H1 (cell line): ENCODE measurements around the gene PPP1R15B. TPM values are rescaled to one million over a fixed set of nuclear protein-coding genes. Genes with fewer than 3 reads are reported as not detected.

ENCODE experiments used
- CTCF ChIA-PET: fragments of 300-600 bp; sonication (Branson Sonifier 250); formaldehyde crosslinking; loops from one replicate; lab custom pipeline; 2021; ENCODE audit not compliant: partially characterized antibody; lab: Charles Lee
- POLR2A ChIA-PET: fragments of 300-600 bp; sonication (Branson Sonifier 250); formaldehyde crosslinking; loops from one replicate; lab custom pipeline; 2021; ENCODE audit warnings: inconsistent platforms; ENCODE audit not compliant: partially characterized antibody; lab: Charles Lee
- DNase-seq, 2 experiments: peaks; one replicate each; pipeline versions ENCODE4 v3.0.0 to v3.0.0-alpha.2; 2010 to 2022; ENCODE audit warnings: low spot score in 2 of 2, low read depth in 1 of 2, mixed read lengths in 1 of 2
- FAIRE-seq: peaks from 2 replicates; lab custom pipeline; 2011; peaks lifted over from hg19 to GRCh38; lab: Jason Lieb, UNC
- H2AFZ ChIP-seq: 2 replicates; pipeline ENCODE4 v1.8.1; 2012; ENCODE audit warnings: low read length, inconsistent platforms
- H2AK5ac ChIP-seq: 2 replicates; pipeline ENCODE4 v1.6.1; 2013; ENCODE audit warnings: low read depth, low read length
- H2BK120ac ChIP-seq: replicated peaks from 2 replicates; pipeline ENCODE3; 2013; ENCODE audit warnings: low read depth, low read length, inconsistent platforms
- H2BK12ac ChIP-seq: 2 replicates; pipeline ENCODE4 v1.6.1; 2013; ENCODE audit warnings: low read depth, low read length
- H2BK15ac ChIP-seq: 2 replicates; pipeline ENCODE4 v1.6.1; 2013; ENCODE audit warnings: low read length
- H2BK20ac ChIP-seq: 2 replicates; pipeline ENCODE4 v1.6.1; 2013; ENCODE audit warnings: low read length
- H2BK5ac ChIP-seq: 2 replicates; pipeline ENCODE4 v1.6.1; 2013; ENCODE audit warnings: low read depth, low read length
- H3K14ac ChIP-seq: 2 replicates; pipeline ENCODE4 v1.6.1; 2013; ENCODE audit warnings: inconsistent platforms; ENCODE audit not compliant: insufficient read length
- H3K18ac ChIP-seq: 2 replicates; pipeline ENCODE4 v1.6.1; 2013; ENCODE audit warnings: low read length; ENCODE audit errors: extremely low read depth
- H3K23ac ChIP-seq: 2 replicates; pipeline ENCODE4 v1.6.1; 2013; ENCODE audit warnings: inconsistent platforms; ENCODE audit not compliant: insufficient read length
- H3K23me2 ChIP-seq: 2 replicates; pipeline ENCODE4 v1.6.1; 2013; ENCODE audit warnings: low read depth, low read length
- H3K27ac ChIP-seq: 2 replicates; pipeline ENCODE4 v1.6.1; 2011; ENCODE audit warnings: low read depth, low read length, inconsistent platforms
- H3K27me3 ChIP-seq, 4 experiments: replicated peaks in 1 of 4; 1 replicate in 1 of 4; 2 replicates in 3 of 4; pipeline versions ENCODE4 v1.6.1 to v1.8.1; 2011 to 2013; ENCODE audit warnings: low read length in 3 of 4, mild to moderate bottlenecking in 3 of 4, inconsistent platforms in 2 of 4, mixed read lengths in 2 of 4, moderate library complexity in 1 of 4; ENCODE audit not compliant: control insufficient read depth in 3 of 4, insufficient read depth in 3 of 4; ENCODE audit errors: extremely low read depth in 1 of 4
- H3K36me3 ChIP-seq, 4 experiments: 2 replicates each; pipeline versions ENCODE4 v1.6.1 to v1.8.1; 2011 to 2013; ENCODE audit warnings: mild to moderate bottlenecking in 4 of 4, low read length in 3 of 4, moderate library complexity in 2 of 4, control low read depth in 1 of 4, inconsistent platforms in 1 of 4; ENCODE audit not compliant: insufficient read depth in 4 of 4, control insufficient read depth in 2 of 4
- H3K4ac ChIP-seq: replicated peaks from 2 replicates; pipeline ENCODE3; 2013; ENCODE audit warnings: low read length, low read depth, mixed read lengths, inconsistent platforms; ENCODE audit not compliant: insufficient read length
- H3K4me1 ChIP-seq, 4 experiments: replicated peaks in 1 of 4; 1 replicate in 1 of 4; 2 replicates in 3 of 4; pipeline versions ENCODE4 v1.6.1 to v1.8.1; 2011 to 2013; ENCODE audit warnings: low read length in 3 of 4, inconsistent platforms in 2 of 4, mixed read lengths in 1 of 4; ENCODE audit not compliant: insufficient read depth in 4 of 4, control insufficient read depth in 3 of 4
- H3K4me2 ChIP-seq, 2 experiments: 2 replicates each; pipeline versions ENCODE4 v1.6.1 to v1.8.1; 2011 to 2013; ENCODE audit warnings: low read depth in 2 of 2, low read length in 2 of 2, control low read depth in 1 of 2, inconsistent platforms in 1 of 2, mild to moderate bottlenecking in 1 of 2; ENCODE audit not compliant: insufficient read depth in 1 of 2
- H3K4me3 ChIP-seq, 4 experiments: fragments of 200-600, 300-600 bp in 1 of 4; sonication (generic), shearing (Covaris generic), sonication (Bioruptor Twin) in 1 of 4; 2 replicates each; pipeline versions ENCODE4 v1.5.1 to v1.8.1; 2011 to 2016; ENCODE audit warnings: low read length in 4 of 4, low read depth in 3 of 4, control low read depth in 2 of 4, inconsistent platforms in 2 of 4, mild to moderate bottlenecking in 2 of 4, mixed read lengths in 1 of 4, moderate library complexity in 1 of 4; ENCODE audit not compliant: insufficient read depth in 2 of 4; ENCODE audit errors: extremely low read depth in 1 of 4
- H3K56ac ChIP-seq: replicated peaks from 2 replicates; pipeline ENCODE3; 2013; ENCODE audit warnings: low read depth, mild to moderate bottlenecking, mixed read lengths, low read length, inconsistent platforms; ENCODE audit not compliant: insufficient read length
- H3K79me1 ChIP-seq: 2 replicates; pipeline ENCODE4 v1.6.1; 2013; ENCODE audit warnings: low read depth, low read length, control low read depth
- H3K79me2 ChIP-seq, 2 experiments: 2 replicates each; pipeline versions ENCODE4 v1.6.1 to v1.8.1; 2012 to 2013; ENCODE audit warnings: low read length in 2 of 2, mild to moderate bottlenecking in 2 of 2, inconsistent platforms in 1 of 2; ENCODE audit not compliant: insufficient read depth in 2 of 2, control insufficient read depth in 1 of 2
- H3K9ac ChIP-seq, 4 experiments: replicated peaks in 1 of 4; 1 replicate in 1 of 4; 2 replicates in 3 of 4; pipeline versions ENCODE4 v1.6.1 to v1.8.1; 2011 to 2013; ENCODE audit warnings: low read depth in 3 of 4, low read length in 3 of 4, control low read depth in 2 of 4, mild to moderate bottlenecking in 2 of 4, moderate library complexity in 2 of 4, inconsistent platforms in 1 of 4; ENCODE audit errors: extremely low read depth in 1 of 4
- H3K9me3 ChIP-seq, 2 experiments: 2 replicates each; pipeline versions ENCODE4 v1.6.1 to v1.8.1; 2012 to 2013; ENCODE audit warnings: mild to moderate bottlenecking in 2 of 2, moderate library complexity in 2 of 2, control low read depth in 1 of 2, inconsistent platforms in 1 of 2, low read depth in 1 of 2, low read length in 1 of 2, mixed read lengths in 1 of 2; ENCODE audit not compliant: insufficient read depth in 2 of 2
- H4K20me1 ChIP-seq, 2 experiments: replicated peaks in 1 of 2; 2 replicates each; pipeline versions ENCODE3 to v1.8.1; 2011 to 2013; ENCODE audit warnings: inconsistent platforms in 2 of 2, low read length in 2 of 2, mild to moderate bottlenecking in 1 of 2; ENCODE audit not compliant: insufficient read depth in 2 of 2, control insufficient read depth in 1 of 2
- H4K5ac ChIP-seq: 2 replicates; pipeline ENCODE4 v1.6.1; 2013; ENCODE audit warnings: low read length, low read depth, mixed read lengths, inconsistent platforms; ENCODE audit not compliant: insufficient read length
- H4K8ac ChIP-seq: 2 replicates; pipeline ENCODE4 v1.8.0; 2013; ENCODE audit warnings: mild to moderate bottlenecking, moderate library complexity, low read length, inconsistent platforms; ENCODE audit not compliant: insufficient read depth; ENCODE audit errors: extremely low read depth
- H4K91ac ChIP-seq: replicated peaks from 2 replicates; pipeline ENCODE3; 2013; ENCODE audit warnings: low read length, mixed read lengths, inconsistent platforms; ENCODE audit not compliant: insufficient read length
- HDAC6 ChIP-seq: IDR thresholded peaks from one replicate; pipeline ENCODE4 v1.7.1; 2012; ENCODE audit warnings: low read depth, mild to moderate bottlenecking, inconsistent platforms, low read length, moderate library complexity
- ZNF274 ChIP-seq: IDR thresholded peaks from 2 replicates; pipeline ENCODE4 v1.7.0; 2012; ENCODE audit warnings: low read length, borderline replicate concordance; ENCODE audit errors: extremely low read depth
- WGBS, 2 experiments: shearing (Covaris generic) in 1 of 2; methylation state at CpG; one replicate each; pipeline versions ENCODE4 v1.1.6 to v1.1.7; 2013 to 2015; ENCODE audit warnings: low lambda C conversion rate in 2 of 2, mixed read lengths in 2 of 2, inconsistent platforms in 1 of 2, low coverage in 1 of 2, missing lambda C conversion rate in 1 of 2; ENCODE audit not compliant: insufficient replicate concordance in 2 of 2, insufficient coverage in 1 of 2, insufficient read length in 1 of 2; ENCODE audit errors: extremely low coverage in 1 of 2, missing lambda C conversion rate in 1 of 2; 5-methylcytosine and 5-hydroxymethylcytosine counted together
- polyA plus RNA-seq, 7 experiments: library from polyadenylated mRNA; depleted of rRNA in 3 of 7; stranded (reverse) in 5 of 7; unstranded in 2 of 7; fragments of >200 nt in 5 of 7; fragments of 200-250 nt in 2 of 7; gene quantifications; 1 replicate in 5 of 7; 2 replicates in 1 of 7; 4 replicates in 1 of 7; pipeline versions ENCODE4 v1.2.1 to v1.2.3, GENCODE V29; 2011 to 2013; ENCODE audit warnings: missing spikeins in 2 of 7, mixed read lengths in 2 of 7
- total RNA-seq: library from RNA; stranded (reverse); fragmentation: NEBNext Ultra II Directional; extraction: Animal tissue kit (Norgen Biotek cat#: 25700); gene quantifications from 2 replicates; pipeline ENCODE4 v1.2.1, GENCODE V29; 2021

PPP1R15B gene
- total and polyA plus RNA-seq, 2 of the 8 experiments (the other 6 are each of a cell fraction or from before 2014, with no cell fraction given) = 14.4 to 72.2 TPM

DNA sequence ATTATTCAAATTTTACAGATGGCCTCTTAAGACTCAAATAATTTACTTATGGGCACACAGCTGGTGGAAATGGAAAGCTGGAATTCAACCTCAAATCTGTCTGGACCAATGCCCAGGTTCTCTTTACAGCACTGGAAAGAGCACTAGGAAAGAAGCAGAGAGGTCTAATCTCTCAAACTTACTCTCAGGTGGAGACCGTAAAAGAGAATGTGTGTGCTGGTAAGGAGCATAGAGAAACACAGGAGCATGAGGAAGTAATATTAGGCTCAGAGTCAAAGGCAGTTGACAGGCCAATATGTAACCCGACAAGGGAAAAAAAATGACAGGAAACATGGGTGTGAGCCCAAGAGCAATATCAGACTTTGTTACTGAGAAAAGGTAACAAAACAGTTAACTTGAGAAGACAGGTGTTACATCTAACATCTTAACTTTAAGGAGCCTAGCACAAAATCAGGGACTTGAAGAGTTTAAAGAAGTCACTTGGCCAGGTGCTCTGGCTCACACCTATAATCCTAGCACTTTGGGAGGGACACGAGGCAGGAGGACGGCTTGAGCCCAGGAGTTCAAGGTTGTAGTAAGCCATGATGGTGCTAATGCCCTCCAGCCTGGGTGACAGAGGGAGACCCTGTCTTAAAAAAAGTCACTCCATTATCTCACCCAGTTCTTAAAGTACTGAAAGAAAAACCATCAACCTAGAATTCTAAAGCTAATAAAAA lies 20.7 kb downstream of the PPP1R15B start:
- Histone ChIP-seq H4K20me1 (no peaks in the 10 kb centered on the region), H3K27me3 (no peaks in the 10 kb centered on the region; a peak in 1 of 7 replicates), H2AK5ac (no peak overlapping the region), H2AFZ (no peak overlapping the region), H3K23ac (no peak overlapping the region), H3K4ac (no peak overlapping the region), H3K56ac (no peak overlapping the region), H2BK120ac (no peak overlapping the region), H2BK15ac (no peak overlapping the region), H2BK5ac (no peak overlapping the region), H4K8ac (no peak overlapping the region), H3K36me3 (no peaks in the 10 kb centered on the region; a peak in 1 of 8 replicates), H2BK20ac (no peak overlapping the region), H2BK12ac (no peak overlapping the region), H3K4me2 (no peak overlapping the region), H3K4me1 (no peaks in the 10 kb centered on the region), H3K9me3 (no peaks in the 10 kb centered on the region), H4K91ac (no peak overlapping the region), H3K79me2 (no peaks in the 10 kb centered on the region), H3K4me3 (no peak overlapping the region), H3K23me2 (no peaks in the 10 kb centered on the region), H3K79me1 (no peaks in the 10 kb centered on the region), H3K27ac (no peak overlapping the region), H3K14ac (no peak overlapping the region), H4K5ac (no peak overlapping the region), H3K9ac (no peak overlapping the region), H3K18ac (no peak overlapping the region)
- TF ChIP-seq HDAC6 (no peak), ZNF274 (no peak)
- 87% methylated on average over 4 of the region's 4 CpGs; no CpG with 5 or more reads in 1 of the 2 experiments for WGBS, 2 experiments
- CTCF ChIA-PET = interaction anchor here (0.9 to 6.8 kb wide), 4 partner anchors 7 to 56 kb away, joined by 3 to 48 read pairs (median 4); no protein-coding TSS in a partner anchor
- peak in 1 of 2 experiments; percentile 35 for DNase-seq
- POLR2A ChIA-PET = no interaction called here
- FAIRE-seq = no peak
